HEK293T (cell line): ENCODE results near the gene PAAF1.

Experiments used
- CTCF ChIA-PET: fragments of 350-600 bp; formaldehyde crosslinking; extraction: SDS; loops from one replicate; lab custom pipeline; 2021; ENCODE audit warnings: antibody characterized with exemption, inconsistent platforms; lab: Yijun Ruan, JAX
- POLR2A ChIA-PET: fragments of 350-600 bp; formaldehyde crosslinking; extraction: SDS; loops from one replicate; lab custom pipeline; 2020; ENCODE audit warnings: antibody characterized with exemption, inconsistent platforms; lab: Yijun Ruan, JAX
- DNase-seq: peaks from one replicate; pipeline ENCODE4 v3.0.0; 2012; ENCODE audit warnings: mixed read lengths; ENCODE audit errors: extremely low spot score
- ARNT ChIP-seq: fragments of 450-650 bp; IDR thresholded peaks from 2 replicates; pipeline ENCODE4 v1.6.1; 2017; ENCODE audit warnings: mild to moderate bottlenecking
- BHLHE40 ChIP-seq: fragments of 450-650 bp; IDR thresholded peaks from 2 replicates; pipeline ENCODE4 v1.6.1; 2016; ENCODE audit warnings: mild to moderate bottlenecking, moderate library complexity, borderline replicate concordance
- CTBP1 ChIP-seq: fragments of 450-650 bp; IDR thresholded peaks from 2 replicates; pipeline ENCODE4 v1.6.1; 2016; ENCODE audit warnings: borderline replicate concordance
- ELF4 ChIP-seq: fragments of 450-650 bp; IDR thresholded peaks from 2 replicates; pipeline ENCODE4 v1.6.1; 2017; ENCODE audit warnings: antibody characterized with exemption
- FOXA1 ChIP-seq: fragments of 450-650 bp; IDR thresholded peaks from 2 replicates; pipeline ENCODE4 v1.6.1; 2016; ENCODE audit warnings: mild to moderate bottlenecking
- FOXK2 ChIP-seq: fragments of 450-650 bp; IDR thresholded peaks from 2 replicates; pipeline ENCODE4 v1.6.1; 2016; ENCODE audit warnings: mild to moderate bottlenecking
- FOXM1 ChIP-seq: fragments of 450-650 bp; IDR thresholded peaks from 2 replicates; pipeline ENCODE4 v1.6.1; 2017; ENCODE audit warnings: mild to moderate bottlenecking, borderline replicate concordance
- HDGF ChIP-seq: fragments of 450-650 bp; IDR thresholded peaks from 2 replicates; pipeline ENCODE4 v1.6.1; 2017; ENCODE audit warnings: antibody characterized with exemption, borderline replicate concordance
- L3MBTL2 ChIP-seq: fragments of 450-650 bp; conservative IDR thresholded peaks from 2 replicates; pipeline ENCODE4 v1.6.1; 2016; ENCODE audit warnings: mild to moderate bottlenecking
- LEF1 ChIP-seq: fragments of 450-650 bp; IDR thresholded peaks from 2 replicates; pipeline ENCODE4 v1.6.1; 2017; ENCODE audit warnings: mild to moderate bottlenecking, borderline replicate concordance
- NFRKB ChIP-seq: fragments of 450-650 bp; IDR thresholded peaks from 2 replicates; pipeline ENCODE4 v1.6.1; 2016; ENCODE audit warnings: mild to moderate bottlenecking, moderate library complexity
- PKNOX1 ChIP-seq: fragments of 450-650 bp; IDR thresholded peaks from 2 replicates; pipeline ENCODE4 v1.6.1; 2016
- SP1 ChIP-seq: fragments of 450-650 bp; IDR thresholded peaks from 2 replicates; pipeline ENCODE4 v1.6.1; 2017
- SUZ12 ChIP-seq: fragments of 450-650 bp; IDR thresholded peaks from 2 replicates; pipeline ENCODE4 v1.6.1; 2016; ENCODE audit warnings: mild to moderate bottlenecking
- TARDBP ChIP-seq: fragments of 450-650 bp; IDR thresholded peaks from 2 replicates; pipeline ENCODE4 v1.6.1; 2016
- ZNF384 ChIP-seq: fragments of 450-650 bp; IDR thresholded peaks from 2 replicates; pipeline ENCODE4 v1.6.1; 2016

The PAAF1 gene

GRCh38 chr11:73946798-73947458 is 70.1 kb downstream of the PAAF1 start:
- no peak for DNase-seq
- CTCF ChIA-PET, result no interaction called here
- POLR2A ChIA-PET, result interaction anchor here (1.1 kb wide), 1 partner anchor 167 kb away, joined by 3 read pairs; no protein-coding TSS in a partner anchor
- TF ChIP-seq BHLHE40 (no peak), LEF1 (no peak), ZNF384 (no peak), TARDBP (no peak), FOXM1 (no peak), L3MBTL2 (no peak), ELF4 (no peak), CTBP1 (no peak)

- CTCF ChIA-PET, result no interaction called here
- no peak for DNase-seq
- POLR2A ChIA-PET, result no interaction called here
- TF ChIP-seq HDGF (no peak), FOXM1 (no peak), ZNF384 (no peak), SUZ12 (no peak), CTBP1 (no peak), FOXA1 (no peak), ARNT (no peak)
Observed at GRCh38 chr11:73949246-73949645, 72.4 kb downstream of the PAAF1 start.

GRCh38 chr11:73949912-73950311 is 73.1 kb downstream of the PAAF1 start:
- ChIA-PET POLR2A (no interaction called here), CTCF (no interaction called here)
- TF ChIP-seq CTBP1 (no peak), ELF4 (no peak), FOXK2 (no peak)
- DNase-seq, result no peak

- TF ChIP-seq ZNF384 (no peak), ARNT (no peak), CTBP1 (no peak), TARDBP (no peak), SUZ12 (no peak), BHLHE40 (no peak), FOXK2 (no peak), FOXA1 (no peak), ELF4 (no peak), L3MBTL2 (no peak), FOXM1 (no peak), SP1 (no peak), LEF1 (no peak), HDGF (no peak), NFRKB (no peak)
- ChIA-PET POLR2A (no interaction called here), CTCF (interaction anchor here (0.6 kb wide), 1 partner anchor 29 kb away, joined by 3 read pairs; no protein-coding TSS in a partner anchor)
- DNase-seq, result peak; percentile 78
Observed at GRCh38 chr11:73950869-73951710, 74.3 kb downstream of the PAAF1 start, which contains the start of gene DNAJB13. TSS of gene DNAJB13 (plus strand) at chr11:73951026. CDS start at chr11:73951070, 44 bp downstream.

- ChIA-PET CTCF (no interaction called here), POLR2A (no interaction called here)
- no peak for TF ChIP-seq FOXM1
- TF ChIP-seq SUZ12, result no peak
- no peak for TF ChIP-seq ARNT
- no peak for TF ChIP-seq CTBP1
- no peak for TF ChIP-seq PKNOX1
- TF ChIP-seq ZNF384, result no peak
- TF ChIP-seq FOXK2, result no peak
- no peak for TF ChIP-seq HDGF
- TF ChIP-seq TARDBP, result no peak
- TF ChIP-seq ELF4, result no peak
- no peak for TF ChIP-seq FOXA1
- TF ChIP-seq NFRKB, result no peak
- TF ChIP-seq LEF1, result no peak
- no peak for DNase-seq
Observed at GRCh38 chr11:73951797-73952196, 75.0 kb downstream of the PAAF1 start.

- ChIA-PET CTCF (no interaction called here), POLR2A (interaction anchor here (2.3 kb wide), 1 partner anchor 25 kb away, joined by 8 read pairs; the partner anchor contains the start of gene UCP2)
- TF ChIP-seq HDGF, result no peak
- TF ChIP-seq FOXA1, result no peak
- TF ChIP-seq ELF4, result no peak
- TF ChIP-seq FOXM1, result no peak
- DNase-seq, result no peak
Observed at GRCh38 chr11:73956876-73957653, 80.3 kb downstream of the PAAF1 start.
